Measurements from ENCODE around the gene PAX9.

PAX9 gene

GRCh38 chr14:36649872-36650650 is 11.6 kb upstream of the PAX9 start:
- TF ChIP-seq CTCF (conservative IDR thresholded peaks at IDR 0.05) = no peak
- H3K27ac ChIP-seq = no peak overlapping the region

GRCh38 chr14:36652542-36653201 is 9.0 kb upstream of the PAX9 start:
- H3K27ac ChIP-seq = no peak overlapping the region
- TF ChIP-seq CTCF (conservative IDR thresholded peaks at IDR 0.05) = no peak

GRCh38 chr14:36653413-36653812 is 8.2 kb upstream of the PAX9 start:
- no peak for TF ChIP-seq CTCF (conservative IDR thresholded peaks at IDR 0.05)
- H3K27ac ChIP-seq = no peak overlapping the region

- no peak for TF ChIP-seq CTCF (conservative IDR thresholded peaks at IDR 0.05)
- no peak overlapping the region for H3K27ac ChIP-seq
Measured at GRCh38 chr14:36653962-36654793, 7.5 kb upstream of the PAX9 start.

- no peak for TF ChIP-seq CTCF (conservative IDR thresholded peaks at IDR 0.05)
- no peak overlapping the region for H3K27ac ChIP-seq
Measured at GRCh38 chr14:36654794-36655381, 6.8 kb upstream of the PAX9 start.

- H3K27ac ChIP-seq = no peak overlapping the region
- no peak for TF ChIP-seq CTCF (conservative IDR thresholded peaks at IDR 0.05)
Measured at GRCh38 chr14:36655571-36655962, 6.1 kb upstream of the PAX9 start.
